K562 (cell line): ENCODE data around the gene ATXN1. TPM values are rescaled to one million over a fixed set of nuclear protein-coding genes. Genes with fewer than 3 reads are reported as not detected.

Experiments used
- ATAC-seq: fragments of 200-7000 bp; cut with Tn5 transposase; 3 replicates; pipeline ENCODE4 v1.9.1; 2020; ENCODE audit warnings: moderate library complexity
- BruUV-seq: library from RNA; stranded (reverse); fragments of 400-500 nt; replicated peaks from 2 replicates; lab custom pipeline; 2021; lab: Mats Ljungman, UMichigan
- CTCF ChIA-PET: fragments of 300-600 bp; formaldehyde crosslinking; extraction: SDS; loops from one replicate; lab custom pipeline; 2021; ENCODE audit warnings: low intra/inter-chr PET ratio; lab: Yijun Ruan, JAX
- POLR2A ChIA-PET: fragments of 300-600, 350-650 bp; sonication (Branson Sonifier 250); formaldehyde crosslinking; extraction: SDS; loops from one replicate; lab custom pipeline; 2021; ENCODE audit warnings: antibody characterized with exemption, inconsistent platforms; lab: Yijun Ruan, JAX
- DNase-seq, 4 experiments: peaks; one replicate each; pipeline versions ENCODE4 v3.0.0 to v3.0.0-alpha.2; 2011 to 2018; ENCODE audit warnings: low spot score in 3 of 4, mixed read lengths in 3 of 4; ENCODE audit errors: extremely low read depth in 1 of 4
- FAIRE-seq: peaks from 2 replicates; lab custom pipeline; 2011; peaks lifted over from hg19 to GRCh38; lab: Jason Lieb, UNC
- H2AFZ ChIP-seq: 2 replicates; pipeline ENCODE4 v1.6.0; 2011; ENCODE audit warnings: low read depth, low read length, control low read depth, inconsistent platforms
- H3K27ac ChIP-seq: fragments of 200-600 bp; 3 replicates; pipeline ENCODE4 v1.8.0; 2011; ENCODE audit warnings: low read depth, mild to moderate bottlenecking, control low read depth, inconsistent platforms, low read length, moderate library complexity, mixed read lengths; ENCODE audit errors: extremely low read depth
- H3K27me3 ChIP-seq, 2 experiments: fragments of 300-600 bp in 1 of 2; 2 replicates in 1 of 2; 3 replicates in 1 of 2; pipeline versions ENCODE4 v1.6.0 to v1.8.0; 2011; ENCODE audit warnings: inconsistent platforms in 2 of 2, low read length in 2 of 2, mild to moderate bottlenecking in 1 of 2, mixed read lengths in 1 of 2, moderate library complexity in 1 of 2; ENCODE audit not compliant: control insufficient read depth in 2 of 2, insufficient read depth in 2 of 2
- H3K36me3 ChIP-seq: fragments of 300-600 bp; 3 replicates; pipeline ENCODE4 v1.8.0; 2011; ENCODE audit warnings: mild to moderate bottlenecking, low read length, inconsistent platforms; ENCODE audit not compliant: control insufficient read depth, insufficient read depth
- H3K4me1 ChIP-seq, 2 experiments: fragments of 200-600 bp in 1 of 2; replicated peaks in 1 of 2; 2 replicates in 1 of 2; 3 replicates in 1 of 2; pipeline versions ENCODE4 v1.5.1 to v1.8.0; 2011; ENCODE audit warnings: inconsistent platforms in 2 of 2, low read length in 2 of 2, mild to moderate bottlenecking in 1 of 2, mixed read lengths in 1 of 2, moderate library complexity in 1 of 2; ENCODE audit not compliant: control insufficient read depth in 2 of 2, insufficient read depth in 2 of 2
- H3K4me2 ChIP-seq: 2 replicates; pipeline ENCODE4 v1.6.1; 2011; ENCODE audit warnings: low read length, control low read depth, inconsistent platforms, mixed read lengths; ENCODE audit not compliant: insufficient read depth
- H3K4me3 ChIP-seq: fragments of 200-600 bp; sonication (generic), shearing (Covaris generic); 2 replicates; pipeline ENCODE4 v1.5.1; 2016; ENCODE audit warnings: control low read depth, inconsistent platforms
- H3K79me2 ChIP-seq: fragments of 200-600 bp; 3 replicates; pipeline ENCODE4 v1.8.0; 2011; ENCODE audit warnings: low read length, inconsistent platforms; ENCODE audit not compliant: control insufficient read depth, insufficient read depth
- H3K9ac ChIP-seq, 2 experiments: 2 replicates each; pipeline versions ENCODE4 v1.6.0 to v1.6.1; 2011; ENCODE audit warnings: low read depth in 2 of 2, low read length in 2 of 2, control low read depth in 1 of 2, inconsistent platforms in 1 of 2, mild to moderate bottlenecking in 1 of 2, mixed read lengths in 1 of 2; ENCODE audit not compliant: insufficient read depth in 1 of 2
- H3K9me1 ChIP-seq: one replicate; pipeline ENCODE4 v1.6.0; 2011; ENCODE audit warnings: inconsistent platforms, mild to moderate bottlenecking, low read length, moderate library complexity; ENCODE audit not compliant: control insufficient read depth, insufficient read depth
- H3K9me3 ChIP-seq: replicated peaks from 2 replicates; pipeline ENCODE4 v1.5.1; 2011; ENCODE audit warnings: low read depth, low read length, inconsistent platforms; ENCODE audit not compliant: control insufficient read depth, insufficient read depth
- H4K20me1 ChIP-seq: replicated peaks from 2 replicates; pipeline ENCODE4 v1.6.1; 2011; ENCODE audit warnings: low read length, inconsistent platforms, mixed read lengths; ENCODE audit not compliant: control insufficient read depth, insufficient read depth
- BRCA1 ChIP-seq, 2 experiments: fragments of 450-650 bp in 1 of 2; sonication (generic) in 1 of 2; formaldehyde crosslinking in 1 of 2; IDR thresholded peaks; 2 replicates each; pipeline versions ENCODE4 v1.5.0 to v1.6.1; 2017 to 2020; ENCODE audit warnings: mild to moderate bottlenecking in 1 of 2, missing genetic modification reagents in 1 of 2
- CBX2 ChIP-seq: fragments of 200-600 bp; sonication (generic); IDR thresholded peaks from one replicate; pipeline ENCODE4 v1.6.1; 2012; ENCODE audit warnings: mild to moderate bottlenecking, low read length, inconsistent platforms; ENCODE audit not compliant: insufficient read depth, poor library complexity, severe bottlenecking
- ELF1 ChIP-seq: fragments of 200-800 bp; sonication (Bioruptor generic); IDR thresholded peaks from 2 replicates; pipeline ENCODE4 v1.6.1; 2016; ENCODE audit warnings: missing genetic modification characterization, missing compliant biosample characterization
- ELF2 ChIP-seq: fragments of 250-450 bp; sonication (Bioruptor Pico); IDR thresholded peaks from 2 replicates; pipeline ENCODE4 v1.5.0; 2021; ENCODE audit warnings: mild to moderate bottlenecking
- GMEB1 ChIP-seq: fragments of 250-450 bp; sonication (Bioruptor Pico); IDR thresholded peaks from 2 replicates; pipeline ENCODE4 v1.4.0; 2020; ENCODE audit warnings: mild to moderate bottlenecking
- KDM1A ChIP-seq, 2 experiments: fragments of 450-650 bp; IDR thresholded peaks; 2 replicates each; pipeline ENCODE4 v1.6.1; 2016; ENCODE audit warnings: mild to moderate bottlenecking in 2 of 2
- MAFG ChIP-seq: fragments of 450-650 bp; conservative IDR thresholded peaks from 2 replicates; pipeline ENCODE4 v1.6.1; 2016; ENCODE audit warnings: missing genetic modification characterization, missing compliant biosample characterization
- ZBTB12 ChIP-seq: fragments of 250-450 bp; sonication (Bioruptor Pico); IDR thresholded peaks from 2 replicates; pipeline ENCODE4 v1.4.0; 2020
- WGBS: fragments of 100-300 bp; shearing (Covaris generic); methylation state at CpG from one replicate; pipeline ENCODE4 v1.1.6; 2016; ENCODE audit warnings: low coverage, mixed read lengths; ENCODE audit not compliant: insufficient coverage; ENCODE audit errors: missing lambda C conversion rate; 5-methylcytosine and 5-hydroxymethylcytosine counted together
- in situ Hi-C: fragments of 300-500 bp; cut with MboI; formaldehyde crosslinking; loops from 4 replicates; pipeline ENCODE4 v1.15.0; 2018; ENCODE audit warnings: inconsistent platforms, mixed read lengths
- intact Hi-C: fragments of 100-400 bp; cut with micrococcal nuclease; formaldehyde crosslinking; loops from 2 replicates; pipeline ENCODE4 v1.14.2; 2022
- polyA plus RNA-seq, 8 experiments: library from polyadenylated mRNA; depleted of rRNA in 4 of 8; stranded (reverse) in 5 of 8; unstranded in 3 of 8; fragments of >200 nt; fragmentation: Nextera tagmentation in 2 of 8; fragmentation: Illumina TruSeq in 1 of 8; extraction: Ambion mirVana in 2 of 8; extraction: Trizol in 1 of 8; gene quantifications; 2 replicates each; pipeline versions ENCODE4 v1.2.1 to v1.2.3, GENCODE V29; 2011 to 2014; ENCODE audit warnings: inconsistent platforms in 1 of 8, missing spikeins in 1 of 8
- total RNA-seq, 7 experiments: library from RNA; depleted of rRNA in 6 of 7; stranded (reverse); fragments of >200 nt in 6 of 7; fragmentation: Illumina TruSeq in 2 of 7; extraction: Trizol in 2 of 7; gene quantifications; 2 replicates each; pipeline versions ENCODE4 v1.2.1 to v1.2.3, GENCODE V29; 2011 to 2021; ENCODE audit warnings: low replicate concordance in 1 of 7
- TF ChIP-seq, protein P1 (sequence below), 2 experiments: fragments of 200-800 bp in 1 of 2; sonication (Bioruptor generic) in 1 of 2; sonication (generic) in 1 of 2; formaldehyde crosslinking in 1 of 2; IDR thresholded peaks in 1 of 2; conservative IDR thresholded peaks in 1 of 2; 2 replicates each; pipeline versions ENCODE4 v1.5.0 to v1.6.1; 2016 to 2020; ENCODE audit warnings: missing compliant biosample characterization in 1 of 2, missing genetic modification characterization in 1 of 2, missing genetic modification reagents in 1 of 2

Gene ATXN1
- total and polyA plus RNA-seq, 9 of the 15 experiments (the other 6 are each of a cell fraction or from before 2014, with no cell fraction given), result under 0.01 to 1.2 (median 0.58) TPM

DNA sequence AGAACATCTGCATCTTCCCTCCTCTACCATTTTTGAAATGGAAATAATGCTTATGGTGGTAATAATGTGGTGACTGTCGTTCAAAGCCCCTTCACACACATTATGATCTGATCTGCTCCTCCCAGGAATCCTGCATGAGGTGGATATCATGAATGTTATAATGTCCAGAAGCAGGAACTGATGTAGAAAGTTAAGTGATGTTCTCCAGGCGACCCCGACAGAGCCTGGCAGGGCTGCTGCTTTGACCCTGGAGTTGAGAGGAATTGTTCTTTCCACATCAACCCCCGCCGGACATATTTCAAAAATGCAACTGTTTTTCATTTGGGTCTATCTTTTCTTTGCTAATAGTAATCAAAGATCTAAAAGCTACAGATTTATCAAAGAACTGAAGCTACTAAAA, 391.3 kb downstream of the ATXN1 start:
- no peak overlapping the region for H2AFZ ChIP-seq
- H3K9me1 ChIP-seq, result no peaks in the 10 kb centered on the region
- no peaks in the 10 kb centered on the region for H3K9me3 ChIP-seq
- no peaks in the 10 kb centered on the region for H3K79me2 ChIP-seq
- FAIRE-seq (no peak), ATAC-seq (no peak), DNase-seq (no peak)
- in situ Hi-C loops, result no loop called here
- H3K4me3 ChIP-seq, result no peak overlapping the region
- no peaks in the 10 kb centered on the region for H4K20me1 ChIP-seq
- TF ChIP-seq CBX2 (peak; percentile 57), ELF2 (CRISPR knock-in tag) (no peak)
- no peak overlapping the region for H3K27ac ChIP-seq
- BruUV-seq, result no TSS peak
- H3K4me2 ChIP-seq, result no peak overlapping the region
- CTCF ChIA-PET, result no interaction called here
- peaks cover 21 to 35% of the 10 kb centered on the region in 2 experiments; a peak in 4 of 5 replicates for H3K27me3 ChIP-seq
- H3K4me1 ChIP-seq, result no peaks in the 10 kb centered on the region
- POLR2A ChIA-PET, result interaction anchor here (1.2 kb wide), 1 partner anchor 94 kb away, joined by 3 read pairs; no protein-coding TSS in a partner anchor
- H3K36me3 ChIP-seq, result no peaks in the 10 kb centered on the region
- 1% methylated on average over 5 of the region's 5 CpGs for WGBS
- intact Hi-C loops, result no loop called here
- no peak overlapping the region for H3K9ac ChIP-seq

DNA sequence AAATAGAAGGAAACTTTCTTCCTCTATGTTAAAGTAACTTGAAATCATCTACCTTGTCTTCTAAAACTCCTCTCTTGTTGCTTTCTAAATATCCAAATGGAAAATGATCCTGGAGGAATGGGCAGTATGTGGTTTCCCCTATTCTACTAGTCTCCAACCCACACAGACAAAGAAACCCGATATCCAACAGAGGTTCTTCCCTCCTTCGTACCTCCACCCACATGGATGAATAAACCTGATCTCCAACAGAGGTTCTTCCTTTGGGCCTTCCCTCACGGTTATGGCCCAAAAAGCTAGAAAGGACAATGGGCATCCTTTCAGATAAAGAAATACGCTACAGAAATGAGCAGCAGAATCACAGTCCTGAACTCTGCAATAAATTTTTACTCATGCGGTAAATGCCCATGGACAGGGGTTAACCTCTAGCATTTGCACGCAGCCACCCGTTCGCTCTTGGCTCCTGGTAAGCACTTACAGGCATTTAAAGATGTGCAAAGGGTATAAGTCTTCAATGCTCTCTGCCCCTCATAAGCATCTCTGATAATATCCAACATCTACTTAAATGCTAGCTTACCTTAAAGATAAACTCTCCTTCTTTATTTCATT, 392.0 kb downstream of the ATXN1 start:
- intact Hi-C loops (no loop called here), in situ Hi-C loops (no loop called here)
- Histone ChIP-seq H3K36me3 (no peaks in the 10 kb centered on the region), H3K27ac (no peak overlapping the region), H3K27me3 (peaks cover 25 to 32% of the 10 kb centered on the region in 2 experiments; a peak in 4 of 5 replicates), H3K4me2 (no peak overlapping the region), H3K79me2 (no peaks in the 10 kb centered on the region), H3K4me3 (no peak overlapping the region), H3K9me1 (no peaks in the 10 kb centered on the region), H2AFZ (no peak overlapping the region), H3K9me3 (no peaks in the 10 kb centered on the region), H4K20me1 (no peaks in the 10 kb centered on the region), H3K4me1 (no peaks in the 10 kb centered on the region), H3K9ac (no peak overlapping the region)
- no peak for DNase-seq
- ChIA-PET CTCF (no interaction called here), POLR2A (interaction anchor here (0.6 to 1.2 kb wide), 2 partner anchors 37 to 93 kb away, joined by 3 read pairs; no protein-coding TSS in a partner anchor)
- ATAC-seq, result no peak
- FAIRE-seq, result no peak
- WGBS, result 7% methylated on average over 8 of the region's 8 CpGs
- BruUV-seq, result no TSS peak
- TF ChIP-seq ELF1 (tag) (no peak), ZBTB12 (CRISPR knock-in tag) (no peak), KDM1A (IDR thresholded peaks at IDR 0.05) (no peak), BRCA1 (IDR thresholded peaks at IDR 0.05) (no peak), BRCA1 (CRISPR knock-in tag; IDR thresholded peaks at IDR 0.05) (no peak), GMEB1 (CRISPR knock-in tag) (no peak), MAFG (tag) (no peak)
- TF ChIP-seq, protein P1, sequence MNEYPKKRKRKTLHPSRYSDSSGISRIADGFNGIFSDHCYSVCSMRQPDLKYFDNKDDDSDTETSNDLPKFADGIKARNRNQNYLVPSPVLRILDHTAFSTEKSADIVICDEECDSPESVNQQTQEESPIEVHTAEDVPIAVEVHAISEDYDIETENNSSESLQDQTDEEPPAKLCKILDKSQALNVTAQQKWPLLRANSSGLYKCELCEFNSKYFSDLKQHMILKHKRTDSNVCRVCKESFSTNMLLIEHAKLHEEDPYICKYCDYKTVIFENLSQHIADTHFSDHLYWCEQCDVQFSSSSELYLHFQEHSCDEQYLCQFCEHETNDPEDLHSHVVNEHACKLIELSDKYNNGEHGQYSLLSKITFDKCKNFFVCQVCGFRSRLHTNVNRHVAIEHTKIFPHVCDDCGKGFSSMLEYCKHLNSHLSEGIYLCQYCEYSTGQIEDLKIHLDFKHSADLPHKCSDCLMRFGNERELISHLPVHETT (CRISPR knock-in tag; conservative IDR thresholded peaks at IDR 0.05 in 1 of 2, IDR thresholded peaks at IDR 0.05 in 1 of 2), result no peak
